Panc1 (cell line): ENCODE results near the gene MYRFL. TPM values are rescaled to one million over a fixed set of nuclear protein-coding genes. Genes with fewer than 3 reads are reported as not detected.

ENCODE experiments used
- ATAC-seq: fragments of 200-7000 bp; cut with Tn5 transposase; 2 replicates; pipeline ENCODE4 v1.9.1; 2020; ENCODE audit warnings: mild to moderate bottlenecking, moderate library complexity
- BruUV-seq: library from RNA; stranded (reverse); fragments of 400-500 nt; replicated peaks from 2 replicates; lab custom pipeline; 2021; lab: Mats Ljungman, UMichigan
- CTCF ChIA-PET: fragments of 300-600 bp; sonication (Branson Sonifier 250); formaldehyde crosslinking; loops from one replicate; lab custom pipeline; 2022; ENCODE audit warnings: antibody characterized with exemption; lab: Charles Lee
- POLR2A ChIA-PET: fragments of 300-600 bp; sonication (Branson Sonifier 250); formaldehyde crosslinking; loops from one replicate; lab custom pipeline; 2022; ENCODE audit warnings: antibody characterized with exemption; lab: Charles Lee
- DNase-seq: peaks from one replicate; pipeline ENCODE4 v3.0.0-alpha.2; 2010; ENCODE audit warnings: low read depth, low spot score
- H3K27ac ChIP-seq: 2 replicates; pipeline ENCODE4 v1.5.1; 2011; ENCODE audit warnings: mild to moderate bottlenecking, low read length, inconsistent platforms
- H3K27me3 ChIP-seq: fragments of 200-500 bp; sonication (Bioruptor generic); 2 replicates; pipeline ENCODE4 v1.6.0; 2014; ENCODE audit warnings: low read length, inconsistent platforms; ENCODE audit not compliant: control insufficient read depth, insufficient read depth
- H3K36me3 ChIP-seq: fragments of 200-500 bp; sonication (Bioruptor generic); 2 replicates; pipeline ENCODE4 v1.5.1; 2014; ENCODE audit warnings: inconsistent platforms, mild to moderate bottlenecking, low read length, moderate library complexity; ENCODE audit not compliant: control insufficient read depth, insufficient read depth
- H3K4me1 ChIP-seq: 2 replicates; pipeline ENCODE4 v1.5.1; 2011; ENCODE audit warnings: inconsistent platforms, mild to moderate bottlenecking, low read length, moderate library complexity; ENCODE audit not compliant: control insufficient read depth, insufficient read depth
- H3K4me3 ChIP-seq, 2 experiments: 2 replicates each; pipeline ENCODE4 v1.5.1; 2011 to 2012; ENCODE audit warnings: low read depth in 2 of 2, low read length in 2 of 2, mild to moderate bottlenecking in 2 of 2, inconsistent platforms in 1 of 2, moderate library complexity in 1 of 2
- H3K9me3 ChIP-seq: fragments of 200-500 bp; sonication (Bioruptor generic); 2 replicates; pipeline ENCODE4 v1.5.1; 2014; ENCODE audit warnings: low read depth, mild to moderate bottlenecking, inconsistent platforms, low read length, moderate library complexity; ENCODE audit not compliant: control insufficient read depth, insufficient read depth
- POLR2AphosphoS5 ChIP-seq: IDR thresholded peaks from 2 replicates; pipeline ENCODE4 v1.6.1; 2012; ENCODE audit warnings: mild to moderate bottlenecking, low read depth, low read length, moderate library complexity
- SIN3A ChIP-seq: IDR thresholded peaks from 2 replicates; pipeline ENCODE4 v1.6.1; 2012; ENCODE audit warnings: low read depth, mild to moderate bottlenecking, low read length, moderate library complexity, borderline replicate concordance; ENCODE audit not compliant: insufficient read depth
- TCF7L2 ChIP-seq: IDR thresholded peaks from 2 replicates; pipeline ENCODE4 v1.6.1; 2011; ENCODE audit warnings: mild to moderate bottlenecking, low read depth, low read length, inconsistent platforms
- in situ Hi-C: cut with HindIII; loops from 2 replicates; pipeline ENCODE4 v1.10.0; 2016; ENCODE audit warnings: low sequenced_read_pairs, low pct_unique_long_range_greater_than_20kb
- intact Hi-C: fragments of 100-400 bp; cut with micrococcal nuclease; formaldehyde crosslinking; loops from one replicate; pipeline ENCODE4 v1.10.0; 2022; ENCODE audit not compliant: unreplicated experiment
- total RNA-seq: library from RNA; stranded (reverse); gene quantifications from one replicate; pipeline ENCODE4 v1.2.1, GENCODE V29; 2021; ENCODE audit not compliant: unreplicated experiment
- TF ChIP-seq, protein P1 (sequence below), 2 experiments: IDR thresholded peaks; 2 replicates each; pipeline ENCODE4 v1.6.1; 2011 to 2012; ENCODE audit warnings: low read depth in 2 of 2, control low read depth in 1 of 2, low read length in 1 of 2, mild to moderate bottlenecking in 1 of 2, moderate library complexity in 1 of 2; ENCODE audit not compliant: insufficient read depth in 1 of 2
- TF ChIP-seq, protein P2 (sequence below): fragments of 450-650 bp; IDR thresholded peaks from 2 replicates; pipeline ENCODE4 v1.5.1; 2017; ENCODE audit warnings: mild to moderate bottlenecking

MYRFL gene
- total RNA-seq, 1 experiment from 2014 or later = not detected

DNA sequence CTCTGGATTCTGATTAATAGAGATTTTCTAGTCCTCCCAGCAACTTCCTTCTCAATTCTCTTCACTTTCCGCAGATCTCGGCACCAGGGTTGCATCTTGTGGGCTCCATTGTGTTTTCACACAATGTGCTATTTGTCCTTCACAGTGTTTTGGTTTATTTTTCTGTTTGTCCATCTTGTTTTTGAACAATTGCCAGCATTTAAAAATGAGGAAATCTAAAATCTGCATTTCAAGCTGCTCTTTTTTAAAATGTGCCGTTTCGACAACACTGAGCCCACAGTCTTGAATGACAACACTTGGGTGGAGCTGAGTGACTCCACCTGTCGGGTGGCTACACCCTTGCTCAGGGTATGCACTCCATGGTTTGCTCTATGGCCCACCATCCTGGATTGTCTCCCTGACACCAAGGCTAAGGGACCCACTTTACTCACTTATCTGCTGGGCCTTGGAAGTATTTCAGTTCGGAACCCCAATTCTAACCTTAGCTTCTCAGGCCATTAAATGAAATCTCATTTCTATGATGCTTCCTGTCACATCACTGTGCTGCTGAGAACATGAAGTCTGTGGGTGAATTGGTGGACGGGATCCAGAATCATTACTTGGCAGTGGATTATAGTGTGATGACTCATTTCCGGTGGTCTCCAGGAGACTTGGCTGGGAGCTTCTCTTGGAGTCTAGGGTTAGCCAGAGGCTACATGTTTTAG, 3.4 kb upstream of the MYRFL start:
- no peaks in the 10 kb centered on the region for H3K9me3 ChIP-seq
- no TSS peak for BruUV-seq
- ATAC-seq = peak; percentile 53
- H3K4me3 ChIP-seq = no peak overlapping the region
- POLR2A ChIA-PET = interaction anchor here (0.6 kb wide), 1 partner anchor 70 kb away, joined by 3 read pairs; no protein-coding TSS in a partner anchor
- no peak for TF ChIP-seq SIN3A
- TF ChIP-seq, protein P1, sequence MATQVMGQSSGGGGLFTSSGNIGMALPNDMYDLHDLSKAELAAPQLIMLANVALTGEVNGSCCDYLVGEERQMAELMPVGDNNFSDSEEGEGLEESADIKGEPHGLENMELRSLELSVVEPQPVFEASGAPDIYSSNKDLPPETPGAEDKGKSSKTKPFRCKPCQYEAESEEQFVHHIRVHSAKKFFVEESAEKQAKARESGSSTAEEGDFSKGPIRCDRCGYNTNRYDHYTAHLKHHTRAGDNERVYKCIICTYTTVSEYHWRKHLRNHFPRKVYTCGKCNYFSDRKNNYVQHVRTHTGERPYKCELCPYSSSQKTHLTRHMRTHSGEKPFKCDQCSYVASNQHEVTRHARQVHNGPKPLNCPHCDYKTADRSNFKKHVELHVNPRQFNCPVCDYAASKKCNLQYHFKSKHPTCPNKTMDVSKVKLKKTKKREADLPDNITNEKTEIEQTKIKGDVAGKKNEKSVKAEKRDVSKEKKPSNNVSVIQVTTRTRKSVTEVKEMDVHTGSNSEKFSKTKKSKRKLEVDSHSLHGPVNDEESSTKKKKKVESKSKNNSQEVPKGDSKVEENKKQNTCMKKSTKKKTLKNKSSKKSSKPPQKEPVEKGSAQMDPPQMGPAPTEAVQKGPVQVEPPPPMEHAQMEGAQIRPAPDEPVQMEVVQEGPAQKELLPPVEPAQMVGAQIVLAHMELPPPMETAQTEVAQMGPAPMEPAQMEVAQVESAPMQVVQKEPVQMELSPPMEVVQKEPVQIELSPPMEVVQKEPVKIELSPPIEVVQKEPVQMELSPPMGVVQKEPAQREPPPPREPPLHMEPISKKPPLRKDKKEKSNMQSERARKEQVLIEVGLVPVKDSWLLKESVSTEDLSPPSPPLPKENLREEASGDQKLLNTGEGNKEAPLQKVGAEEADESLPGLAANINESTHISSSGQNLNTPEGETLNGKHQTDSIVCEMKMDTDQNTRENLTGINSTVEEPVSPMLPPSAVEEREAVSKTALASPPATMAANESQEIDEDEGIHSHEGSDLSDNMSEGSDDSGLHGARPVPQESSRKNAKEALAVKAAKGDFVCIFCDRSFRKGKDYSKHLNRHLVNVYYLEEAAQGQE (IDR thresholded peaks at IDR 0.05; ENCODE audit: insufficient read depth in 1 of 2, low read depth in 2 of 2, low read length in 1 of 2) = no peak
- TF ChIP-seq TCF7L2 = no peak
- no peak for TF ChIP-seq POLR2AphosphoS5
- TF ChIP-seq, protein P2, sequence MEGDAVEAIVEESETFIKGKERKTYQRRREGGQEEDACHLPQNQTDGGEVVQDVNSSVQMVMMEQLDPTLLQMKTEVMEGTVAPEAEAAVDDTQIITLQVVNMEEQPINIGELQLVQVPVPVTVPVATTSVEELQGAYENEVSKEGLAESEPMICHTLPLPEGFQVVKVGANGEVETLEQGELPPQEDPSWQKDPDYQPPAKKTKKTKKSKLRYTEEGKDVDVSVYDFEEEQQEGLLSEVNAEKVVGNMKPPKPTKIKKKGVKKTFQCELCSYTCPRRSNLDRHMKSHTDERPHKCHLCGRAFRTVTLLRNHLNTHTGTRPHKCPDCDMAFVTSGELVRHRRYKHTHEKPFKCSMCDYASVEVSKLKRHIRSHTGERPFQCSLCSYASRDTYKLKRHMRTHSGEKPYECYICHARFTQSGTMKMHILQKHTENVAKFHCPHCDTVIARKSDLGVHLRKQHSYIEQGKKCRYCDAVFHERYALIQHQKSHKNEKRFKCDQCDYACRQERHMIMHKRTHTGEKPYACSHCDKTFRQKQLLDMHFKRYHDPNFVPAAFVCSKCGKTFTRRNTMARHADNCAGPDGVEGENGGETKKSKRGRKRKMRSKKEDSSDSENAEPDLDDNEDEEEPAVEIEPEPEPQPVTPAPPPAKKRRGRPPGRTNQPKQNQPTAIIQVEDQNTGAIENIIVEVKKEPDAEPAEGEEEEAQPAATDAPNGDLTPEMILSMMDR = no peak
- CTCF ChIA-PET = no interaction called here
- H3K36me3 ChIP-seq = no peaks in the 10 kb centered on the region
- H3K27ac ChIP-seq = no peak overlapping the region
- no peaks in the 10 kb centered on the region; the same call in 1 of the 2 replicates for H3K27me3 ChIP-seq
- intact Hi-C loops (no loop called here), in situ Hi-C loops (no loop called here)
- peaks cover 4% of the 10 kb centered on the region for H3K4me1 ChIP-seq
- peak; percentile 17 for DNase-seq

DNA sequence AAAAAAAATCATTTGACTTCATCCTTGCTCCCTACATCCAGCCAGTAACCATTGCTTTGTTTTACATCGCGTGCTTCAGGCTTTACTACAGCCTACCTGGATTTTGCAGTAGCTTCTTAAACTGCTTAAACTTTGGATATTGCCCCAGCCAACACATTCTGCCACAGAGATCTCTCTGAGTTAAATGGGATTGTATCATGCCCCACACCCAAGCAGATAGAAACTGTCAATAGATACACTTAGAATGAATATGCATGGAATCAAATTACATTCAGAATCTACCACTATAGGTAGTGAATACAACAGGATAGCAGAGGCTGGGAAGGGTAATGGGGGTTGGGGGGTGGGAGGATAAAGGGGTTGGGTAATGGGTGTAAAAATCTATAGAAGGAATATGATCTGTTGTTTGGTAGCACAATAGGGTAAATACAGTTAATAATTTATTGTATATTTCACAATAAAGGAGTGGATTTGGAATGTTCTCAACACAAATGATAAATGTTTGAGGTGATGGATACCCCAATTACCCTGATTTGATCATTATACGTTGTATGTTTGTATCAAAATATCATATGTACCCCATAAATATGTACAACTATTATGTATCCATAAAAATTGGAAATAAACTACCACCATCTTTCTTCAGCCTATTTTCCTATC, 2.7 kb upstream of the MYRFL start:
- H3K27ac ChIP-seq = no peak overlapping the region
- ATAC-seq (peak; percentile 48), DNase-seq (no peak)
- no peaks in the 10 kb centered on the region for H3K36me3 ChIP-seq
- no peak overlapping the region for H3K4me3 ChIP-seq
- intact Hi-C loops (no loop called here), in situ Hi-C loops (no loop called here)
- POLR2A ChIA-PET = interaction anchor here (0.6 kb wide), 1 partner anchor 71 kb away, joined by 3 read pairs; no protein-coding TSS in a partner anchor
- H3K9me3 ChIP-seq = no peaks in the 10 kb centered on the region
- H3K4me1 ChIP-seq = peaks cover 4% of the 10 kb centered on the region
- CTCF ChIA-PET = no interaction called here
- BruUV-seq = no TSS peak
- TF ChIP-seq, protein P2 = no peak
- TF ChIP-seq POLR2AphosphoS5 (no peak), SIN3A (no peak), TCF7L2 (no peak)
- TF ChIP-seq, protein P1 (IDR thresholded peaks at IDR 0.05; ENCODE audit: insufficient read depth in 1 of 2, low read depth in 2 of 2, low read length in 1 of 2) = no peak
- H3K27me3 ChIP-seq = no peaks in the 10 kb centered on the region; the same call in 1 of the 2 replicates
